Mesodermal cell (in vitro differentiated cells): ENCODE results near the gene SPATA2L.
"Not testable (repeated sequence)": the region's sequence is repeated elsewhere in the genome, so short reads cannot be mapped to it uniquely, and the experiment has no call there.

Experiments
- H3K27ac ChIP-seq: 2 replicates; pipeline ENCODE4 v1.7.0; 2013; ENCODE audit warnings: mild to moderate bottlenecking, low read depth, low read length, moderate library complexity; ENCODE audit not compliant: severe bottlenecking
- H3K36me3 ChIP-seq: 2 replicates; pipeline ENCODE4 v1.7.1; 2013; ENCODE audit warnings: mild to moderate bottlenecking, low read length, moderate library complexity; ENCODE audit not compliant: control insufficient read depth, insufficient read depth
- H3K4me1 ChIP-seq: one replicate; pipeline ENCODE4 v1.7.1; 2013; ENCODE audit warnings: mild to moderate bottlenecking, low read length; ENCODE audit not compliant: insufficient read depth, control insufficient read depth, poor library complexity, severe bottlenecking
- H3K4me3 ChIP-seq: 2 replicates; pipeline ENCODE4 v1.7.0; 2013; ENCODE audit warnings: low read length, control low read depth, mild to moderate bottlenecking; ENCODE audit not compliant: insufficient read depth, poor library complexity, severe bottlenecking; ENCODE audit errors: extremely low read depth
- H3K9me3 ChIP-seq: 2 replicates; pipeline ENCODE4 v1.7.1; 2013; ENCODE audit warnings: mild to moderate bottlenecking, low read length, moderate library complexity; ENCODE audit not compliant: control insufficient read depth
- WGBS, 2 experiments: methylation state at CpG; one replicate each; pipeline ENCODE4 v1.1.5; 2013; ENCODE audit warnings: missing lambda C conversion rate in 2 of 2; ENCODE audit not compliant: insufficient coverage in 2 of 2; 5-methylcytosine and 5-hydroxymethylcytosine counted together

The SPATA2L gene

DNA sequence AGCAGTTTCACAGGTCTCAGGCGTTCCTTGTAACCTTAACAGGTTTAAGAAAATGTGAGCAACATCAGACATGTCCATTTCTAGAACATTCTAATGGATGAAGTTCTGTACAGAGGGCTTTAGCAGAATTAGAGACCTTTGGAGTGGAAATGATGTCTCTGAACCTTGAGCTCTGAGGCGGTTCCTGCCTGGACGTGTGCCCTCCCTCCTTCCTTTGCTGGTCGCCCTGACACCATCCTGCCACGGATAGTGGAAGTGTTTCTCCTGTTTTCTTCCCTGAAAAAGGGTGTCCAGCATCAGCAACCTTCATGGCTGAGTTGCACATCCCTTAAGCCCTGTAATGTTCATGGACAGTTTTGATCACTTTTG, 32.7 kb downstream of the SPATA2L start:
- Histone ChIP-seq H3K9me3 (peaks cover 13% of the 10 kb centered on the region), H3K4me3 (no peak overlapping the region), H3K27ac (no peak overlapping the region), H3K4me1 (no peaks in the 10 kb centered on the region), H3K36me3 (peaks cover 44% of the 10 kb centered on the region)
- 88 to 98% methylated on average over 4 to 5 of the region's 5 CpGs for WGBS, 2 experiments

DNA sequence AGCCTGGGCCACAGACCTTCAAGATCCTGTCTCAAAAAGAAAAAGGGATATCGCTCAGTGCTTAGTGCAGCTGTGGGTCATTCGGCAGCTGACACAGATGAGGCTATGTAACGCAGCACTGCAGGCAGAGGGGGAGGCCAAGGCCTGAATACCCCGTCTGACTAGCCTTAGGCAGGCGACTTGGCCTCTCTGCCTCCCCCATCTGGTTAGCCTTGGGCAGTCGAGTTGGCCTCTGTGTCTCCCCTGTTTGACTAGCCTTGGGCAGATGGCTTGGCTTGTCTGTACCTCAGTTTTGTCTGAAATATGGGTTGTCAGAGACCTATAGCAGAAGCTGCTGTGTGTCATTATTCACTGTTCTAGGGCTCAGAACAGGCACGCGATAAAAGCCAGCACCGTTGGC, 33.9 kb downstream of the SPATA2L start:
- peaks cover 50% of the 10 kb centered on the region for H3K36me3 ChIP-seq
- no peak overlapping the region for H3K4me3 ChIP-seq
- WGBS, 2 experiments = 82 to 86% methylated on average over 9 of the region's 9 CpGs
- H3K27ac ChIP-seq = no peak overlapping the region
- H3K4me1 ChIP-seq = no peaks in the 10 kb centered on the region
- peaks cover 13% of the 10 kb centered on the region for H3K9me3 ChIP-seq

DNA sequence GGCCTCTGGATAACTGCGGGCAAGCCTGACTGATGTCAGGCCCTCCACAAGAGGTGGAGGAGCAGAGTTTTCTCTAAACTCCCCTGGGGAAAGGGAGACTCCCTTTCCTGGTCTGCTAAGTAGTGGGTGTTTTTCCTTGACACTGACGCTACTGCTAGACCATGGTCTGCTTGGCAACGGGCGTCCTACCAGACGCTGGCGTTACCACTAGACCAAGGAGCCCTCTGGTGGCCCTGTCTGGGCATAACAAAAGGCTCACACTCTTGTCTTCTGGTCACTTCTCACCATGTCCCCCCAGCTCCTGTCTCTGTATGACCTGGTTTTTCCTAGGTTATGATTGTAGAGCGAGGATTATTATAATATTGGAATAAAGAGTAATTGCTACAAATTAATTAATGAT, 34.5 kb downstream of the SPATA2L start:
- WGBS, 2 experiments = 57% methylated on average over 3 of the region's 7 CpGs; no CpG with 5 or more reads in 1 of the 2 experiments
- Histone ChIP-seq H3K36me3 (peaks cover 56% of the 10 kb centered on the region), H3K9me3 (peaks cover 13% of the 10 kb centered on the region)
- not testable (repeated sequence) for H3K4me1 ChIP-seq, H3K4me3 ChIP-seq, H3K27ac ChIP-seq

DNA sequence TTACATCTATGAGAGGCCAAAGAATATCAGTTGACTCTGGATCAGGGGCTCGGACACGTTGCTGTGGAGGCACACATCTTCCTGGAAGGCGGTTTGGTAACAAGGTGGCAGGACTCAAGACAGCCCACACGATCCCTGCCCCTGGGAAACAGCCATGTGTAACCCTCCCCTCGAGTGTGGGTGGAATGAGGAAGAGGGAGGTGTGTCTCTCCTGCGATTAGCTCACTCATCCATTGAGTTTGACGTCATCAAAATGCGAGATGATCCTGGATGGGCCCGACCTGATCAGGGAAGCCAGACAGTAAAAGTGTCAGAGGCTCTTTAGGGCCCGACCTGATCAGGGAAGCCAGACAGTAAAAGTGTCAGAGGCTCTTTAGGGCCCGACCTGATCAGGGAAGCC, 37.3 kb downstream of the SPATA2L start:
- H3K36me3 ChIP-seq = peaks cover 73% of the 10 kb centered on the region
- H3K4me1 ChIP-seq, H3K4me3 ChIP-seq, H3K27ac ChIP-seq: not testable (repeated sequence)
- 94 to 98% methylated on average over 6 to 8 of the region's 11 CpGs for WGBS, 2 experiments
- peaks cover 17% of the 10 kb centered on the region for H3K9me3 ChIP-seq

DNA sequence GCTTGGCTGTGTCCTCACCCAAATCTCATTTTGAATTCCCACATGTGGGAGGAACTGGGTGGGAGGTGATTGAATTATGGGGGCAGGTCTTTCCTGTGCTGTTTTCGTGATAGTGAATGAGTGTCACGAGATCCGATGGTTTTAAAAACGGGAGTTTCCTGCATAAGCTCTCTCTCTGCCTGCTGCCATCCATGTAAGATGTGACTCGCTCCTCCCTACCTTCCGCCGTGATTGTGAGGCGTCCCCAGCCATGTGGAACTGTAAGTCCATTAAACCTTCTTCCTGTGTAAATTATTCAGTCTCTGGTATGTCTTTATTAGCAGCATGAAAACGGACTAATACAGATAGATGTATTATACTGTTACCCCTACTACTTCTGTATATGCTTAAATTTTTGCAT, 40.3 kb downstream of the SPATA2L start:
- no peak overlapping the region for H3K27ac ChIP-seq
- peaks cover 12% of the 10 kb centered on the region for H3K9me3 ChIP-seq
- WGBS, 2 experiments = 89 to 97% methylated on average over 7 of the region's 9 CpGs
- H3K4me3 ChIP-seq = no peak overlapping the region
- peaks cover 5% of the 10 kb centered on the region for H3K4me1 ChIP-seq
- H3K36me3 ChIP-seq = peaks cover 63% of the 10 kb centered on the region

DNA sequence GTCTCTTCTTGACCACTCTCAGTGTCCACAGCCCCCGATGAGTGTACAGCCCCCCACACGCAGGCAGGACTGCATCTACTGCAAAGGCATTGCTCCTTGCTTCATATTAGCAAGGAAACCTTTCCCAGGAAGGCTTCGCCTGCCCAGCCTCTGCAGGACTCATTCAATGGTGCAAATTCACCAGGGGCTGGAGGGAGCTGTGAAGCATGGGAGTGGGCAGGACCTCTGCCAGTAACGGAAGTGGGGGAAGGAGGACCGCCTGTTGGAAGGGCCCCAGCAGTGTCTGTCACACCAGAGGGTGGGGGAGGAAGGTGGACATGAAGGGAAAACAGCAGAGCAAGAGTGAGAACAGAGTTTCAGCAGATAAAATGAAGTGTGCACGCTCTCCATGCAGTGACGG, 41.4 kb downstream of the SPATA2L start:
- Histone ChIP-seq H3K27ac (no peak overlapping the region), H3K9me3 (peaks cover 4% of the 10 kb centered on the region), H3K4me3 (no peak overlapping the region), H3K4me1 (peaks cover 7% of the 10 kb centered on the region), H3K36me3 (peaks cover 62% of the 10 kb centered on the region)
- 96 to 97% methylated on average over 6 to 7 of the region's 7 CpGs for WGBS, 2 experiments

DNA sequence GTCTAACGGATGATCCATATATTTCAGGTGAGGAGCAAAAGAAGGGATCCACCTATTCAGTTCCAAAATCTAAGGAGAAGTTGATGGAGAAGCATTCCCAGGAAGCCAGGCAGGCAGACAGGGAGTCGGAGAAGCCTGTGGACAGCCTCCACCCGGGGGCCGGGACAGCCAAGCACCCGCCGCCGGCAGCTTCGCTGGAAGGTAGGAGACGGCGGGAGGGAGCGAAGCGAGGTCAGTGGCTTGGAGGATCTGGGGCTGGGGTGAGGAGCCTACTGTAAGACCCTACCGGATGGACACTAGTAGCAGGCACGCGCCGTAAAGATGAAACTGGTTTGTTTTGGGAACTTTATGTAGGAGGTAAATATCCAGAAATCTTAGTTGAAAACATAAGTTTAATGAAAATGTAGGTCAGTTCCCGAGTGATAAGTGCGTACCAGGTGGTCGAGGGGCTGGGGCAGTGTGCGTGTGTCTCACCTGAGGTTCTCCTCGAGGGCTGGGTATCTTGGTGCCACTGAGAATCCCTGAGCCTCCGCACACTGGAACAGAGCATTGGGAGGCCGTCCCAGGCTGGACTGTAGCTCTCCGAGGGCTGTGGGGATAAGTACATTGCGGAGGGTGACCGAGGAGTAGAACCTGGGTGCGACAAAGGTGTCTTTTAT, 43.2 kb downstream of the SPATA2L start:
- peak overlapping the region; percentile 53 for H3K27ac ChIP-seq
- peak overlapping the region; percentile 92 for H3K4me3 ChIP-seq
- H3K36me3 ChIP-seq = peaks cover 58% of the 10 kb centered on the region
- peaks cover 7% of the 10 kb centered on the region for H3K4me1 ChIP-seq
- peaks cover 4% of the 10 kb centered on the region for H3K9me3 ChIP-seq
- WGBS, 2 experiments = 16 to 25% methylated on average over 25 to 26 of the region's 27 CpGs

DNA sequence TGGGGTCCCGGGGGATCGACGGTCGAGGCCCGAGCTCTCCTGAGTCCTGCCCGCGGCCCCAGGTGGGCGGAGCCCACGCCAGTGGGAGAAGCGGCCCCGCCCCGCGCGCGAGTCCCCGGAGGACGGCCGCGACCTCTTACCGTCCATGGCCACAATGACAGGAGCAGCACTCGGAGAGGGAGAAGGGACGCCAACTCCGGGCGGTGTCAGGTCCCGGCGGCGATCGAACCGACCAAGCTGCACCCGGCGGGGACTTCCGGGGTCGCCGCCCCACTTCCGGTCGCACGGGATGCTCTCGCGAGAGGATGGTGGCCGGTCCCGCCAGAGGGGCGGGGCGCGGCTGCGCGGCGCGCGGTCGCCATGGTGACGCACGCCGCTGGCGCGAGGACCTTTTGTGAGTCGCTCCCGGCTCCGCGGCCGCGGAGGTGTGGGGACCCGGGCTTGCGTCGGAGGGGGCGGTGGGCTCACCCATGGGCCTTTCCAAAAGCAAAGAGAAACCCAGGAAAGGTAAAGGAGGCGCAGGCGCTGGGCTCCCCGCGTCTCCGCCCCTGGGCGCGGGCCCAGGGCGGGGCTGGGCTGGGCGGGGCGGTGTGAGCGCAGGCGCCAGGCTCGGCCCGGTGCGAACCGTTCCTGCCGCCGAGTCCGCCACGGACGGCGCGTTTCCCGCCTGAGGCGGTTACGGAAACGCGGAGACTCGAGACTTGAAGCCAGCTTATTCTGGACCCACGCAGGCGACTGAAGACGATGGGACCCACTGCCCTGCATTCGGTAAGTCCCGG, 43.9 kb downstream of the SPATA2L start, which contains the start of the genes CHMP1A and SPATA33:
TSS of gene CHMP1A (minus strand) at position 267 of the 779 bp plus-strand sequence. CDS start at position 147, 120 bp downstream.
TSS of gene SPATA33 (plus strand) at position 395 of the 779 bp plus-strand sequence. CDS start at position 471, 76 bp downstream.
- Histone ChIP-seq H3K9me3 (peaks cover 4% of the 10 kb centered on the region), H3K4me1 (peaks cover 7% of the 10 kb centered on the region), H3K27ac (peak within 1 kb of the TSS; percentile 53), H3K4me3 (peak within 1 kb of the TSS; percentile 92), H3K36me3 (peaks cover 53% of the 10 kb centered on the region)
- WGBS, 2 experiments = 0% methylated on average over 95 to 99 of the region's 99 CpGs

DNA sequence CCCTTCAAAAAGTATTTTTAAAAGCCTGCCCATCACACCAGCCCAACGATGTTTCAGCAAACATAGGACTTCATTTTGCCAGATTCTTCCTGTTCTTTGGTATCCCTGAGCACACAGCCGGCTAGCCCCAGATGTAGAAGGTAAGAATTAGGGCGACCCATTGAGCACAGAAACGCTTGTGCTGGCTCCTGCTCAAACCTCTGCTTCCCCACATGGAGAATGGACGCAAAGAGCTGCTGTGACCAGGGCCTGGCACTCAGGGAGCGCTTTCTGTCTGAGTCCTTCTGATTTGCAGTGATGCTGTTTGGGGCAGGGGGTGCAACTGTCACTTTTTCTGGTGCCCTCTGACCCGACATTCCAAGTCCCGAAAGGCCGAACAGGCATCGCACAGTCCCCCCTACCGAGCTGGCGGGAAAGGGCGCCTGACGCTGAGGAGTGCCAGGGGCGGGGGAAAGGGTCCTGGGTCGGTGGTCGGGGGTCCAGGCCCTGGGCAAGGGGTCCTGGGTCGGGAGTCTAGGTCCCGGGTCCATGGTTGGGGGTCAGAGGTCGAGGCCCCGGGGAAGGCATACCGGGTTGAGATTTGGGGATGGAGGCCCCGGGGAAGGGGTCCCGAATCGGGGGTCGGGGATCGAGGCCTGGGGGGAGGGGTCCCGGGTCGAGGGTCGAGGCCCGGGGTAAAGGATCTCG, 44.9 kb downstream of the SPATA2L start:
- Histone ChIP-seq H3K27ac (no peak overlapping the region), H3K36me3 (peaks cover 50% of the 10 kb centered on the region), H3K4me3 (peak overlapping the region; percentile 92), H3K4me1 (peaks cover 7% of the 10 kb centered on the region), H3K9me3 (peaks cover 4% of the 10 kb centered on the region)
- 33 to 70% methylated on average over 4 to 30 of the region's 32 CpGs for WGBS, 2 experiments

DNA sequence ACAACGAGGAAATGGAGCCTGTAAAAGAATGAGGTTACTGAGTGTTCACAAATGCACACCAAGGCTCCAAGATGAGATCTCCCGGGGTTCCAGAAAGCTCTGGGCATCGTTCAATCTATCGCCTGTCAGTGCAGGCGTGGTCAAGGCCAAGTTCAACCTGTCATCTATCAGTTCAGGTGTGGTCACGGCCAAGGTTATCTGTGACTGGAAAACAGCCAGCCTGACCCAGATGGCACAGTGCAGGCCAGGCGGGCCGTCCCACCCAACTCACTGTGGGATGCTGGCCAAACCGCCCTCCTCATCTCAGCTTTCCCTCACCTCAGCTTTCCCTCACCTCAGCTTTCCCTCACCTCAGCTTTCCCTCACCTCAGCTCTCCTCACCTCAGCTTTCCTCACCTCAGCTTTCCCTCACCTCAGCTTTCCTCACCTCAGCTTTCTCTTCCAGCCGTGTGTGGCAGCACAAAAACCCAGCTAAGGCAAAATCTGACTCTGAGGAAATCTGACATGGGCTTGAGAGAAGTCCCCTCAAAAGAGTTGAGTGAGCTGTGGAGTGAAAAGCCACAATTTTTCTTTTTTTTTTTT, 46.4 kb downstream of the SPATA2L start:
- WGBS, 2 experiments = 96 to 99% methylated on average over 8 of the region's 10 CpGs
- Histone ChIP-seq H3K36me3 (peaks cover 49% of the 10 kb centered on the region), H3K9me3 (no peaks in the 10 kb centered on the region), H3K4me3 (no peak overlapping the region), H3K27ac (no peak overlapping the region), H3K4me1 (peaks cover 7% of the 10 kb centered on the region)
